Cardiac fibroblast (primary cell): ENCODE data around the gene PEPD.

Source experiments
- DNase-seq, 2 donors: peaks; one replicate each; pipeline versions ENCODE4 v3.0.0 to v3.0.0-alpha.2; 2010; ENCODE audit warnings: low read depth in 2 of 2
- H3K4me3 ChIP-seq, 2 donors: replicated peaks in 1 of 2; 1 replicate in 1 of 2; 2 replicates in 1 of 2; pipeline ENCODE4 v1.5.1; 2011; ENCODE audit warnings: low read depth in 2 of 2, low read length in 2 of 2, mild to moderate bottlenecking in 2 of 2, moderate library complexity in 1 of 2
- CTCF ChIP-seq: IDR thresholded peaks from one replicate; pipeline ENCODE4 v1.5.1; 2011; ENCODE audit warnings: low read depth, mild to moderate bottlenecking, low read length, inconsistent platforms

The PEPD gene

DNA sequence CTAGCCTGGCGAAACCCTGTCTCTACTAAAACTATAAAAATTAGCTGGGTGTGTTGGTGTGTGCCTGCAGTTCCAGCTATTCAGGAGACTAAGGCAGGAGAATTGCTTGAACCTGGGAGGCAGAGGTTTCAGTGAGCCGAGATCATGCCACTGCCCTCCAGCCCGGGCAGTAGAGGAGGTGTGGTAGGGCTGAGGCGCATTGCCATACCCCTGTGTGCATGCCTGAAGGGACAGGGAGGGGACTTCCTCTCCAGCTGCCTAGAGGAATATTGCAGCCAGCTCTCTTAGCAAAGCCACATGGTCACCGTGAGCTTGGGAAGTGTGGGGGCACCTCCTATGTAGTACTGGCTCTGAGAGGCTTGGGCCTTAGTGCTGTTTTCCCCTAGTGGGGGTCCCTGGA, 29.2 kb upstream of the PEPD start:
- H3K4me3 ChIP-seq: no peak overlapping the region
- DNase-seq: no peak
- no peak for TF ChIP-seq CTCF

- no peak overlapping the region for H3K4me3 ChIP-seq
- TF ChIP-seq CTCF: no peak
- DNase-seq: no peak
Observed at GRCh38 chr19:33547676-33548075, 26.1 kb upstream of the PEPD start.

GRCh38 chr19:33546656-33547055, 25.1 kb upstream of the PEPD start:
- TF ChIP-seq CTCF: no peak
- no peak for DNase-seq

GRCh38 chr19:33545217-33545981, 23.8 kb upstream of the PEPD start:
- no peak overlapping the region for H3K4me3 ChIP-seq
- DNase-seq: no peak
- no peak for TF ChIP-seq CTCF

More at GRCh38 chr19:33546656-33547055, 25.1 kb upstream of the PEPD start:
- H3K4me3 ChIP-seq: no peak overlapping the region

DNA sequence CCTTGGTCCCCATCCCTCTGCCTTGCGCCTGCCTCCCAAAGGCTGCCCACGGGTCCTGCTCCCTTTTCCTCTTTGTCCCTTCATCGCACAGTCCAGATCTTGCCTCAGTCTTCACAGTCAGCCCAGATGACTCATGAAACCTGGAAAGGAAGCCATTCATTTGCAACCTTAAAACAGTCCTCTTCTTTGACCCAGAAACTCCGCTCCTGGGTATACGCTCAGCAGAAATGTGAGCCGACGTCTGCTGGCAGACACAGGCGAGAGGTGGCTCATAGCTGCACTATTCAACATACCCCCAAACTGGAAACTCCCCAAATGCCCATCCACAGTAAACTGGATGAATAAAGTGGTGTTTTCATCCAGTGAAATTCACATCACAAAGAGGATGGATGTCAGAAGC, 13.6 kb upstream of the PEPD start:
- H3K4me3 ChIP-seq: no peak overlapping the region
- DNase-seq: peak in 1 of 2 donors; percentile 28
- no peak for TF ChIP-seq CTCF

DNA sequence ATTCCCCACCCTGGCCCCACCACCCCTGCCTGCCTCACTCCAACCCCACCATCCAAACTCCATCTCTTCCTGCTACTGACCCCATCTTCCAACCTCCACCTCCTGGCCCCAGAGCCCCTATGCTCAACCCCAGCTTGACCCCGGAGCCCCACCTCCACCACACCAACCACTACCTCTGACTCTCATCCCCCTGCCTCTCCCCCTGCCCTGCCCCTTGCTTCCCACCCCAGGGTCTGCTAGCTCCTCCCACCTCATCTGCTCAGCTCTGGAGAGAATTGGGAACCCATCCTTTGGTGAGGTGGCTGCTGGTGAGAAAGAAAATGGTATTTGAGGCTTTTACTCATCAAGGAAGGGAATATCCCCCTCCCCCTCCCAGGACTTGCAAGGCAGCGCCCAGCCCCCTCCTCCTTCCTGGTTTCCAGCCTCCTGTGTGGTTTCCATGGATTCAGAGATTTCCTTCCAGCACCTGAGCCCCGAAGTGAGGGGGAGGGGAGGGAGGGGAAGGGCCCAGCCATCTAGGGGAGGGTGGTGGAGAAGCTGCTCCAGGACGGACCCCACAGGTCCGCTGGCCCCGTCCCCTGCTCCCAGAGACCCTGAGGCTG, 11.4 kb upstream of the PEPD start:
- no peak for TF ChIP-seq CTCF
- H3K4me3 ChIP-seq: no peak overlapping the region
- DNase-seq: no peak
